ENCODE measurements around the gene ASMTL. TPM values are rescaled to one million over a fixed set of nuclear protein-coding genes. Genes with fewer than 3 reads are reported as not detected.

Gene ASMTL
- 36.5 TPM for total RNA-seq
- long read RNA-seq, transcript ASMTL-201 (13 exons, 2,027 nt): major isoform, 110 of 130 reads
- long read RNA-seq, partial matches to known transcripts: 11 of 130 reads
- long read RNA-seq, other reads (novel, unspliced or antisense): 7 of 130 reads

- H3K4me3 ChIP-seq: peak within 1 kb of the TSS; percentile 90
- TF ChIP-seq CTCF (IDR thresholded peaks at IDR 0.05; ENCODE audit: borderline replicate concordance): no peak
- intact Hi-C loops (cut with micrococcal nuclease): no loop called here
Measured at GRCh38 chrX:1452516-1453394, at the start of gene ASMTL. Gene ASMTL (minus strand): TSS chrX:1452909. CDS start chrX:1452840, 69 bp downstream.

GRCh38 chrX:1502241-1502640 is 49.5 kb upstream of the ASMTL start:
- Histone ChIP-seq H3K4me3 (no peak overlapping the region), H3K4me1 (peaks cover 18% of the 10 kb centered on the region), H3K36me3 (no peaks in the 10 kb centered on the region), H3K27me3 (ENCODE audit: low read depth) (no peaks in the 10 kb centered on the region), H3K27ac (replicated peaks) (peak overlapping the region; percentile 84), H3K9me3 (replicated peaks) (no peaks in the 10 kb centered on the region)
- TF ChIP-seq CTCF (IDR thresholded peaks at IDR 0.05; ENCODE audit: borderline replicate concordance): no peak
- intact Hi-C loops (cut with micrococcal nuclease): no loop called here
- DNase-seq: no peak

More at GRCh38 chrX:1452516-1453394, at the start of gene ASMTL:
- Histone ChIP-seq H3K9me3 (replicated peaks) (no peaks in the 10 kb centered on the region), H3K27ac (replicated peaks) (peak within 1 kb of the TSS; percentile 94), H3K27me3 (ENCODE audit: low read depth) (no peaks in the 10 kb centered on the region), H3K4me1 (peaks cover 22% of the 10 kb centered on the region), H3K36me3 (no peaks in the 10 kb centered on the region)
- peak; percentile 100 for DNase-seq

GRCh38 chrX:1500701-1501624 is 48.3 kb upstream of the ASMTL start:
- Histone ChIP-seq H3K27ac (replicated peaks) (peak overlapping the region; percentile 84), H3K36me3 (no peaks in the 10 kb centered on the region), H3K4me1 (peaks cover 18% of the 10 kb centered on the region), H3K4me3 (peak overlapping the region; percentile 40), H3K9me3 (replicated peaks) (no peaks in the 10 kb centered on the region), H3K27me3 (ENCODE audit: low read depth) (no peaks in the 10 kb centered on the region)
- no peak for TF ChIP-seq CTCF (IDR thresholded peaks at IDR 0.05; ENCODE audit: borderline replicate concordance)
- intact Hi-C loops (cut with micrococcal nuclease): no loop called here
- DNase-seq: no peak

- intact Hi-C loops (cut with micrococcal nuclease): no loop called here
- H3K36me3 ChIP-seq: no peaks in the 10 kb centered on the region
- H3K4me1 ChIP-seq: peaks cover 17% of the 10 kb centered on the region
- H3K27me3 ChIP-seq (ENCODE audit: low read depth): no peaks in the 10 kb centered on the region
- H3K27ac ChIP-seq (replicated peaks): no peak overlapping the region
- H3K4me3 ChIP-seq: no peak overlapping the region
- TF ChIP-seq CTCF (IDR thresholded peaks at IDR 0.05; ENCODE audit: borderline replicate concordance): no peak
- no peak for DNase-seq
- H3K9me3 ChIP-seq (replicated peaks): peaks cover 10% of the 10 kb centered on the region
Measured at GRCh38 chrX:1496076-1496475, 43.4 kb upstream of the ASMTL start.

- no peak for DNase-seq
- H3K4me3 ChIP-seq: peak overlapping the region; percentile 49
- no peaks in the 10 kb centered on the region for H3K27me3 ChIP-seq (ENCODE audit: low read depth)
- no peak for TF ChIP-seq CTCF (IDR thresholded peaks at IDR 0.05; ENCODE audit: borderline replicate concordance)
- H3K4me1 ChIP-seq: peaks cover 11% of the 10 kb centered on the region
- intact Hi-C loops (cut with micrococcal nuclease): no loop called here
- H3K9me3 ChIP-seq (replicated peaks): peaks cover 10% of the 10 kb centered on the region
- no peaks in the 10 kb centered on the region for H3K36me3 ChIP-seq
- peak overlapping the region; percentile 68 for H3K27ac ChIP-seq (replicated peaks)
Measured at GRCh38 chrX:1493877-1494510, 41.3 kb upstream of the ASMTL start.

Measured in left ventricle myocardium inferior (tissue), 1 donor.